ENCODE data around the gene PSMD12.

PSMD12 gene

DNA sequence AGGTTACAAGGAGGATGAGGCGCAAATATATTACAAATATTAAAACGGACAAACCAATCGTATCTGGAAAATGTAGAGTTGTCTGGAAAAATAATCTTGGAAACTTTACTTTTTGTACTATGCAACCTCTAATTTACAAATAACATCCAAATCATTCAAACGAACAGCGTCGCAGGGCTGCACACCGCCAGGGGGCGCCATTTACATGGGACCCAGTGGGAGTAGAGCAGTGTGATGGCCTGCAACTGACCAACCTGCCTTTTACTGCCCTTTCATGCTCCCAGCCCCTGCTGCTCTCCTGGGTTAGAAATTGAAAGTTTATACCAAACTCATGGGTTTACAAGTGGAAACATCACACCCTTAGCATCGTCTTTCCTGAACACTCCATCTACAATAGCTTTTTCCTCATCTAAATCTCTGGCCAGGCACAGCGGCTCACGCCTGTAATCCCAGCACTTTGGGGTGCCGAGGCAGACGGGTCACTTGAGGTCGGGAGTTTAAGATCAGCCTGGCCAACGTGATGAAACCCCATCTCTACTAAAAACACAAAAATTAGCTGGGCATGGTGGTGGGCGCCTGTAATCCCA lies 20.7 kb upstream of the PSMD12 start:
- DNase-seq (ENCODE audit: low read depth): no peak

GRCh38 chr17:67385122-67385988 lies 19.0 kb upstream of the PSMD12 start:
- DNase-seq (ENCODE audit: low read depth): no peak

- DNase-seq (ENCODE audit: low read depth): no peak
Measured at GRCh38 chr17:67381929-67382257, 15.5 kb upstream of the PSMD12 start.

- no peak for DNase-seq (ENCODE audit: low read depth)
Measured at GRCh38 chr17:67379251-67379630, 12.9 kb upstream of the PSMD12 start.

- no peak for DNase-seq (ENCODE audit: low read depth)
Measured at GRCh38 chr17:67378454-67379250, 12.3 kb upstream of the PSMD12 start.

GRCh38 chr17:67377488-67378453 lies 11.4 kb upstream of the PSMD12 start:
- DNase-seq (ENCODE audit: low read depth): no peak

GRCh38 chr17:67376737-67377487 lies 10.5 kb upstream of the PSMD12 start, which contains the start of gene PITPNC1:
Gene PITPNC1, plus strand, starts transcription at chr17:67377281.
- no peak for DNase-seq (ENCODE audit: low read depth)

DNA sequence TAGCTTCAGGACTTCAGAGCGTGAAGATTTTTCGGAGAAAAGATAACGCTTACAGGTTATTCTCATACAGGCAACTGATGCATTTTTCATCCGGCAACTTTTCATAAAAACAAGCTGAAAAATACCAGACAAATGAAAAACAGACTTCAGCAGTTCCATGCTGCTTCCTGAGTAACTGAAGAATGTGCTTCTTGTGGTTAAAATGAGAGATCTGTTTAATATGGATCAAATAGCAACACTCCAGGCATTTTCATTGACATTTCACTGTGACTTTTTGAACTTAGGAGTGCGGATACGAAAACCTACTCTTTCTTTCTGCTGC lies 10.0 kb upstream of the PSMD12 start:
- no peak for DNase-seq (ENCODE audit: low read depth)

GRCh38 chr17:67375716-67376115 lies 9.3 kb upstream of the PSMD12 start:
- DNase-seq (ENCODE audit: low read depth): no peak

GRCh38 chr17:67375054-67375427 lies 8.7 kb upstream of the PSMD12 start:
- no peak for DNase-seq (ENCODE audit: low read depth)

DNA sequence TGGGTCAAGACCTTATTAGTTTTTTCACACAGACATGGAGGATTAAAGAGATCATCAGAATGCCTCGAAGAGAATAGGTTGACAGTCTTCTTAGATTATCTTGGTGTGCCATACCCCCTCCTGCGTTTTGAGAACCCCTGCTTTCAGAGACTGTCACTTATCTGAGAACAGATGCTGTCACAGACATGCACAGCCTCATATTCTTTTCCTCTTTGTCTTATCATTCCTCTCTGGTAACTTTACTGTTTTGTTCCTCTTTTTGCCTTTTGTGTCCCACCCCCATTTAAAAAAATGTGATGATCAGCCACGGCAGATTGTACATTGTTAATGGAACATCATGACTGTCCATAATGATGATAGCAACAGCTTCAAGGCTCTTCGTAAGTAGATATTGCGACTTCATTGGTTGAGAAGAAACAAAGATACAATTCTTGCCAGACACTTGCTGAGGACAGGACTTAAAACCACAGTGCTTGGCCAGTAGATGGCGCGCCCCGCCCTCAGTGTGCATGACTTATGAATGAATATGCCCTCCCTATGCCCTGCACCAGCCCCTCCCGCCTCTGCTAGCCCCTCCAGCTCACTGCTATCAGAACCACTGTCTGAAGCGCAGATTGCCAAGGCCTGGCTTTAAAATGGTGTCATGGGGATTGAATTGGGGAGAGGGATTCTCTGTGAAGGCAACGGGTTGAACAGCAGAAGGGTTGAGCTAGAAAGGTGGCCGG lies 8.1 kb upstream of the PSMD12 start:
- DNase-seq (ENCODE audit: low read depth): no peak

GRCh38 chr17:67372751-67373150 lies 6.4 kb upstream of the PSMD12 start:
- no peak for DNase-seq (ENCODE audit: low read depth)

DNA sequence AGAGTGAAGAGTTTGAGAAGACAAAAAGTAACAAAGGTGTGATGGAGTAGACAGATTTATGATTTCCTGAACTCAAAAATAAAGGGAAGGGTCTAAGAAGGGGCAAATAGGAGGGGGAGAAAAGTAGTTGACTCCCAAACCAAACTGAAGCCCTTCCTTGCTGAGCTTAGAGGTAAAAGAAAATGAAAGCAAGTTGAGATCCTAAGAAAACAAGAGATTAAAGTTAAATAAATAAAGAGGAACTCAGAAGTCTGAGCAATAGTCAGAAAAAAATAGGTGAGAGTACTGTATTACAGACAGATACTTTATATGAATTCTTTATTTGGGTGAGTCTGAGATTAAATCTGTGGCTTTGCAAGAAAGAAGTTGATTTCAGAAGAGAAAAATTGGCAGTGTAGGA lies 3.3 kb upstream of the PSMD12 start:
- no peak for DNase-seq (ENCODE audit: low read depth)

DNA sequence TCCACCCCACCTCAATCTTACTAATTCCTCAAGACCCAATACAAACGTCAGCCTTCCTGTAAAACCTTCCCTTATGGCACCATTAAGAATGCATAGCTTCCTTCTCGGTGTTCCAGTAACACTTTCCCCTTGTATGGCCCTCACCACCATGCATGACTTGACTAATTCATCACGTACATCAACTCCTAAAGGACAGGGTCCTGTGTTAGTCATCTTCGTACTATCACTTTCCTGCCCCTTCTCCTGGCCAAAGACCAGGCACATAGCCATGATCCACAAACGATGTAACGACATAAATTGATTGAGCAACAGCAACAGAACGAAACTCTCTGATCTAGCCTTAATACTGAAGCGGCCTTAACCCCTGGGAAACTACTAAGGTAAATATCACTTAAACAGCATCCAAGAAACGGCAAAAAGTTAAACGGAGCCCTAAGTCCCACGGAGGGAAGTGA lies 612 bp downstream of the PSMD12 start:
- no peak for DNase-seq (ENCODE audit: low read depth)

DNA sequence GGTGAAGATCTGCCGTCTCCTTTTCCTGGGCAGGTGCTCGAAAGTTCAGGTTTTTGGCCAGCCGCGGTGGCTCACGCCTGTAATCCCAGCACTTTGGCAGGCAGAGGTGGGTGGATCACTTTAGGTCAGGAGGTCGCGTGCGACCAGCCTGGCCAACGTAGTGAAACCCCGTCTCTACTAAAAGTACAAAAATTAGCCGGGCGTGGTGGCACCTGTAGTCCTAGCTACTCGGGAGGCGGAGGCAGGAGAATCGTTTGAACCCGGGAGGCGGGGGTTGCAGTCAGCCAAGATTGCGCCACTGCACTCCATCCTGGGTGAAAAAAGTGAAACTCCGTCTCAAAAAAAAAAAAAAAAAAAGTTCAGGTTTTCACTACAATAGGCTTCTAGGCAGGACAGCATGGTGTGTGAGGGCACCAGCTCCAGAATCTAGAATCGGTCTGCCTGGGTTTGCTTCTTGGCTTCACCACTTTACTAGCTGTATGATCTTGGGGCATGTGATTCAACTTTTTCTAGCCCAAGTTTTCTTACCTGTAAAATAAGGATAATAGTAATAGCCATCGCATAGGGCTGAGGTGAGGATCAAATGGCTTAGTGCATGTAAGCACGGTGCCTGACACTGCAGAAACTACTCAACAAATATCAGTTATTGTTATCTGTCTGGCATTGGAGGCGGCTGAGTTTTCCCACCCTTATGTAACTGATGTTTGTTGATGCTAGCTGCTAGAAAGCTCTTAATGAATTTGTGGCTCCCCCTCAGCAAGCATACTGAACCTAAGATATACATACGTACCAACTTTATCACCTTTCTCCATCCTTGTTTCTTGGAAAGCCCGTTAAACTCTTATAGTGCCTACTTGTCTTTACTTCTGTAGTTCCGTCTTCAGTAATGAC lies 1.3 kb downstream of the PSMD12 start:
- no peak for DNase-seq (ENCODE audit: low read depth)

- no peak for DNase-seq (ENCODE audit: low read depth)
Measured at GRCh38 chr17:67362173-67362572, 4.2 kb downstream of the PSMD12 start.

DNA sequence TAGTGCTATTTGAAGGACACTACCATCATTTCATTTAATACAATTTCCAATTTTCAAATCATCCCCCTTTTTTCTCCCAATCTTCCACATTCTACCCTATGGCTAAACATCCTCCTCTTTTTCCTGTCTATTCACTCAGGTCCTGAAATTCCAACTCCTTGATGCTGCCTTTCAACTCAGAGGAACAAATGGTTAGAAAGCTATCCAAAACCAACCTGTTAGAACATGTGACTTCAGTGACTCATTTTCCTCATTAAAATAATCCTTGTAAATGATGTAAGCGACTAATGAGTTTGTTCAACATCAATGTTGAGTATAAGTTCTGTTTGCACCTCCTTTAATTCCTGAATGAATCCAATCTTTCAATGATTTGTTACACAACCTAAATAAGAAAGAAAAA lies 5.5 kb downstream of the PSMD12 start:
- DNase-seq (ENCODE audit: low read depth): no peak

- no peak for DNase-seq (ENCODE audit: low read depth)
Measured at GRCh38 chr17:67359960-67360791, 6.2 kb downstream of the PSMD12 start.

- no peak for DNase-seq (ENCODE audit: low read depth)
Measured at GRCh38 chr17:67358612-67359011, 7.8 kb downstream of the PSMD12 start.
